ENCODE data around the gene ERICH3.

The ERICH3 gene

GRCh38 chr1:74549932-74550331, 123.7 kb downstream of the ERICH3 start:
- DNase-seq (ENCODE audit: low read depth): no peak
- H3K4me3 ChIP-seq (ENCODE audit: low read length): no peak overlapping the region
- TF ChIP-seq CTCF (IDR thresholded peaks at IDR 0.05; ENCODE audit: insufficient read depth, low read depth, low read length, missing control alignments): no peak

- TF ChIP-seq CTCF (IDR thresholded peaks at IDR 0.05; ENCODE audit: insufficient read depth, low read depth, low read length, missing control alignments): no peak
- no peak for DNase-seq (ENCODE audit: low read depth)
- no peak overlapping the region for H3K4me3 ChIP-seq (ENCODE audit: low read length)
Measured at GRCh38 chr1:74548961-74549750, 124.4 kb downstream of the ERICH3 start.

GRCh38 chr1:74545821-74546220, 127.8 kb downstream of the ERICH3 start:
- no peak for DNase-seq (ENCODE audit: low read depth)
- TF ChIP-seq CTCF (IDR thresholded peaks at IDR 0.05; ENCODE audit: insufficient read depth, low read depth, low read length, missing control alignments): no peak
- no peak overlapping the region for H3K4me3 ChIP-seq (ENCODE audit: low read length)

- no peak for DNase-seq (ENCODE audit: low read depth)
- no peak for TF ChIP-seq CTCF (IDR thresholded peaks at IDR 0.05; ENCODE audit: insufficient read depth, low read depth, low read length, missing control alignments)
- H3K4me3 ChIP-seq (ENCODE audit: low read length): no peak overlapping the region
Measured at GRCh38 chr1:74534241-74534640, 139.4 kb downstream of the ERICH3 start.

- TF ChIP-seq CTCF (IDR thresholded peaks at IDR 0.05; ENCODE audit: insufficient read depth, low read depth, low read length, missing control alignments): no peak
- DNase-seq (ENCODE audit: low read depth): no peak
- no peak overlapping the region for H3K4me3 ChIP-seq (ENCODE audit: low read length)
Measured at GRCh38 chr1:74531796-74532195, 141.8 kb downstream of the ERICH3 start.

- no peak overlapping the region for H3K4me3 ChIP-seq (ENCODE audit: low read length)
- no peak for DNase-seq (ENCODE audit: low read depth)
- TF ChIP-seq CTCF (IDR thresholded peaks at IDR 0.05; ENCODE audit: insufficient read depth, low read depth, low read length, missing control alignments): no peak
Measured at GRCh38 chr1:74530892-74531291, 142.7 kb downstream of the ERICH3 start.

- TF ChIP-seq CTCF (IDR thresholded peaks at IDR 0.05; ENCODE audit: insufficient read depth, low read depth, low read length, missing control alignments): no peak
Measured at GRCh38 chr1:74528123-74528522, 145.5 kb downstream of the ERICH3 start.

More at GRCh38 chr1:74528123-74528522, 145.5 kb downstream of the ERICH3 start:
- no peak overlapping the region for H3K4me3 ChIP-seq (ENCODE audit: low read length)
- no peak for DNase-seq (ENCODE audit: low read depth)
